IPS DF 6.9 (cell line): ENCODE measurements around the gene CNTN4.

Experiments
- DNase-seq: peaks from one replicate; pipeline ENCODE4 v3.0.0-alpha.2; 2013; ENCODE audit warnings: low read depth, low spot score
- H3K27ac ChIP-seq: one replicate; pipeline ENCODE4 v1.5.1; 2013; ENCODE audit warnings: low read length, control low read depth
- H3K27me3 ChIP-seq: 2 replicates; pipeline ENCODE4 v1.6.1; 2013; ENCODE audit warnings: mild to moderate bottlenecking, low read length; ENCODE audit not compliant: control insufficient read depth, insufficient read depth
- H3K36me3 ChIP-seq: 2 replicates; pipeline ENCODE4 v1.6.1; 2013; ENCODE audit warnings: low read length; ENCODE audit not compliant: control insufficient read depth, insufficient read depth
- H3K4me1 ChIP-seq: 2 replicates; pipeline ENCODE4 v1.6.1; 2013; ENCODE audit warnings: low read length; ENCODE audit not compliant: control insufficient read depth, insufficient read depth
- H3K4me3 ChIP-seq: 2 replicates; pipeline ENCODE4 v1.5.1; 2013; ENCODE audit warnings: mild to moderate bottlenecking, low read length
- H3K9me3 ChIP-seq: 2 replicates; pipeline ENCODE4 v1.6.1; 2013; ENCODE audit warnings: low read length, inconsistent platforms; ENCODE audit not compliant: control insufficient read depth, insufficient read depth
- WGBS: extraction: QIAGEN DNeasy Blood & Tissue Kit; methylation state at CpG from one replicate; pipeline ENCODE4 v1.1.7; 2013; ENCODE audit warnings: mixed read lengths, missing lambda C conversion rate; ENCODE audit not compliant: insufficient read length, insufficient coverage; 5-methylcytosine and 5-hydroxymethylcytosine counted together

Gene CNTN4

DNA sequence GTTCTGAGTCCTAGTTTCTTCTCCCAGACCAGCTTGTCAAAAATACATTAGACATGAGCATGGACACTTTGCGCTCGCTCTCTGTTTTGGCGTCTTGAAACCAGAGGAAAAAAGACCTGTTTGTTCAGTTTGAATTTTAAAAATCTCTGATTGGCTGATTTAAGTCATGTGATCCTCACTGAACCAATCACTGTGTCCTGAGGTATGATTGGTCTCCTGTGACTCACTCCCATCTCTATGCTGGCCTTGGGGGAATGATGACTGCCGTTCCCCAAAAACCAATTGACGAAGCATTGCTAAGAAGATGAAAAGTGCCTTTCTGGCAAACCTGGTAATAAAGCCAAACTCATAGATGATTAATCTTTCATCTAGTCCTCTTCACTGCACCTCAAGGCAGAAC is 755.0 kb downstream of the CNTN4 start:
- DNase-seq = no peak
- H3K4me1 ChIP-seq = no peaks in the 10 kb centered on the region
- H3K4me3 ChIP-seq = no peak overlapping the region
- H3K27ac ChIP-seq = no peak overlapping the region
- WGBS = no CpG with 5 or more reads among the region's 5 CpGs
- no peaks in the 10 kb centered on the region for H3K27me3 ChIP-seq
- H3K9me3 ChIP-seq = no peaks in the 10 kb centered on the region
- H3K36me3 ChIP-seq = no peaks in the 10 kb centered on the region

DNA sequence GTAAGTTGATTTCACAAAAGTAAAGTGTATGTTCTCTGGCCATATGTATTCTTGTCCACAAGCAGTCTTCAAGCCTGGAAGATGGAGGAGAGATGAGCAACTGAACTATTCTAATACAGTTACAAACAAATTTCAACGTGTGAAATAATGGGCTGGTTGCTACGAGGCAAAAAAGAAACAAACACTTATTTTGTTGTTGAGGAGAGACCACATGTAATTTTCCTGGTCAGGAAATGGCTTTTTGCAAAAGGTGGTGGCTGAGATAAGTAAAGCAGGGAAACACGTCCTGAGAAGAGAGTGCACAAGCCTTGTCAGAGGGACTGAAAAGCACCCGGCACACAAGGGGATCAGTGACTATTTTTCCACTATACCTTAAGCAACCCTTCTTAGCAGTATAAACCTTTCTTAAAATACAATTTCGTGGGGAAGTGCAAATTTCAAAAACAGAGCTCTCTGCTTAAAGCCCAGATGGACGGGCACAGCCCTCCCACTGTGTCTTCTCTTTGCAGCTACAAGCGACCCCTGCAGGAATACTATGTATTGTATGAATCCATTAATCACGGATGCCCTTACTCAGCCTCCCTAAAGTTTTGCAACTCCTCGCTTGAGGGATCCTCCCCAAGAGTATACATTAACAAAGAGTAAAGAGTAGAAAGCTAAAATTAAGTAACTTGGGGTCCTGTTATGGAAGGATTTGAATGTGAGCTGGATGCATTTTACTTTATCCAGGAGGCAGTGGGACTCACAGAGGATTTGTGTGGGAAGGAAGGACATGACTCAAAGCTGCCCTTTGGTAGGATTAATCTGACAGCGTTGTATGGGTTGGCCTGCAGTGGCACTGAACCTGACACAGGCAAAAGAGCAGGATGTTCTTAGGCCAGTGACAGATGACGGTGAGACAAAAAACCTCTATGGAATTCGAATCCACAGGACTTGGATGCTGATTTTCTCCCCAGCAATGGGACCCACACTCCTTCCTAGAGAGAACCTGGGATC is 757.8 kb downstream of the CNTN4 start:
- no peaks in the 10 kb centered on the region for H3K4me1 ChIP-seq
- H3K9me3 ChIP-seq = no peaks in the 10 kb centered on the region
- no CpG with 5 or more reads among the region's 12 CpGs for WGBS
- H3K36me3 ChIP-seq = no peaks in the 10 kb centered on the region
- no peak for DNase-seq
- no peak overlapping the region for H3K4me3 ChIP-seq
- H3K27me3 ChIP-seq = no peaks in the 10 kb centered on the region
- H3K27ac ChIP-seq = no peak overlapping the region

DNA sequence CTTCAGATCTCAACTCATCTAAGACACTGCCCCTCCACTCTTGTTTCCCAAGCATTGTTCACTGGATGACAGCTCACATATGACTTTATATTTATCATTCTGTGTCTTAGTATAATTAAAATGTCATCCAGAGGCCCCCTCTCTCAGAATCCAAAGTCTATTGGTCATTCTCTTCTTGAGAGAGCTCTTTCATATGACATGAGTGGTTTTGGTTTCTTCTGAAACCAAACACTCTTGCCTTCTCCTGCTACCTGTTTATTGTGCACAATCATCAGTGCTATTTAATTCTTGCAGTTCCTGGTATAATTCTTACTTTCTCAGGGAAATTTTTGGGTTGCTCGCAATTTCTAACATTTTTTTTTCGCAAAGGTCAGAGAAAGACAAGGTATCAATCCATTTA is 762.0 kb downstream of the CNTN4 start:
- Histone ChIP-seq H3K27ac (no peak overlapping the region), H3K36me3 (no peaks in the 10 kb centered on the region), H3K4me1 (no peaks in the 10 kb centered on the region), H3K9me3 (no peaks in the 10 kb centered on the region), H3K4me3 (no peak overlapping the region), H3K27me3 (no peaks in the 10 kb centered on the region)
- no peak for DNase-seq
- no CpG with 5 or more reads among the region's 2 CpGs for WGBS

DNA sequence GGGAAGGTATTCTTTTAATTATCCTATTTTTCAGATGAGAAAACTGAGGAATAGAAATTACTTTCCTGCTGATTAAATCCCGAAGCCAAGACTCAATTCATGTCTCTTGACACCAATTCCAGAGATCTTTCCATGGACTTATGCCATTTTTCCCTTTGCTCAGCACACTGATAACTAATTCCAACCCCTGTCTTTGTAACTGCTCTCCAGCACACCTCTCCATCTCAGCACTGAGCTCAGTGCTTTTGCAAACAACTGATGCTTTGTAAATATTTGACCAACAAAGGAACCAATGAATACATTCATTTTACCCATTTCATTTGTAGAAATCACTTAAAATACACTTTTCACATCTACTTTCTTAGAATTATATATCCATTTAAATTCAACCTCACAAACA is 762.5 kb downstream of the CNTN4 start:
- Histone ChIP-seq H3K4me3 (no peak overlapping the region), H3K4me1 (no peaks in the 10 kb centered on the region), H3K27me3 (no peaks in the 10 kb centered on the region), H3K9me3 (no peaks in the 10 kb centered on the region), H3K36me3 (no peaks in the 10 kb centered on the region), H3K27ac (no peak overlapping the region)
- DNase-seq = no peak
- WGBS = no CpG with 5 or more reads among the region's 1 CpG

DNA sequence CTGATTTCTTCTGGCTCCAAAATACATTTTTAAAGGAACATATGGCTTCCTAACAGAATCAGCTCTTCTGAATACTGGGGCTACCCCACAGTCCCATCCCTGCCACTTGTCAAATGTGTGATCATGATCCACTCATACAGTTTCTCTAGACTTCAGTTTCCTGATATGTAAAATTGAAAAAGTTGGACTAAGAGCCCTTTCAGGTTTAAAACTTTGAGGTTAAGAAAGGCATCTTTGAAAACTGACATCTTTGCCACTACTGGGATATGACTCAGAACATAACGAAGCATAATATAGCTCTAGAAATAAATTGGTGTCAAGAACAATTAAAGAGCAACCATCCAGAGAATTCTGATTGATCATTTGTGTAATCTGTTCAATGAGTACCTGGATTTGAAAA is 763.3 kb downstream of the CNTN4 start:
- no peaks in the 10 kb centered on the region for H3K27me3 ChIP-seq
- no peaks in the 10 kb centered on the region for H3K36me3 ChIP-seq
- no CpG with 5 or more reads among the region's 1 CpG for WGBS
- no peak for DNase-seq
- no peaks in the 10 kb centered on the region for H3K9me3 ChIP-seq
- no peaks in the 10 kb centered on the region for H3K4me1 ChIP-seq
- no peak overlapping the region for H3K27ac ChIP-seq
- no peak overlapping the region for H3K4me3 ChIP-seq

DNA sequence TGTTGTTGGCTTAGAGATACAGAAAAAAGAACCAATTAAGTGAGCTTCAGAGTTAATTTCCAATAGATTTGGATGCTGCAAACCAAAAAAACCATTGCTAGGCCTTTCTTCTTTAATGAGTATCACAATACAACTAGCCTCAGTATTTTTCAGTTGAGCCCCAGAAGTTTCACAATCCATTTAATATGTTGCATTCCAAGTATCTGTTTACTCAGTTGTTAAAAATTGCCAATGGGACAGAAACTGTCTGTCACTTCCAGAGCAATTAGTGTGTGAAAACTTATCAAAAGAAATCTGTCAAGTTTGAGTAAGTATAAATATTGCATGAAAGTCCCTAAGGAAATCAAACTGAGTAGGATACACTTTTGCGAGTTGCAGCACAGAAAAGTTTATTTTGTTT is 763.7 kb downstream of the CNTN4 start:
- H3K27ac ChIP-seq = no peak overlapping the region
- WGBS = no CpG with 5 or more reads among the region's 1 CpG
- no peak overlapping the region for H3K4me3 ChIP-seq
- H3K9me3 ChIP-seq = no peaks in the 10 kb centered on the region
- no peaks in the 10 kb centered on the region for H3K36me3 ChIP-seq
- no peak for DNase-seq
- no peaks in the 10 kb centered on the region for H3K4me1 ChIP-seq
- no peaks in the 10 kb centered on the region for H3K27me3 ChIP-seq

DNA sequence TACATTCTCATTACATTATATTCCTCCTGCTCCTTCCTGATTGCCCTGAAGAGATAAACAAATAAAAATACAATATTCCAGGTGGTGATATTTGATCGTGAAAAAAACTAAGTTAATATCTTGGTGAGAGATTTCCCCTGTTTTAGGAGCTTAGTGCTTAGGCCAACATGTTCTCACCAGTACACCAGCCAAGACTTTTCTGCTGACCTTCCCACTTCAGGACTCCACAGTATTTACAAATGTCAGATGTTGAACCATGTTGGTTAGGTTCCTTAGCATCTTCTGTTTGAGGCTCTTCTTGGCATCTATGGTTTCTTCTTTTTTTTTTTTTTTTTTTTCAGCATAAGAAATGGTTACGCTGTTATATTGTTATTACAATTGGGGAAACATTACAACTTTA is 764.5 kb downstream of the CNTN4 start:
- Histone ChIP-seq H3K4me1 (no peaks in the 10 kb centered on the region), H3K27ac (no peak overlapping the region), H3K4me3 (no peak overlapping the region), H3K36me3 (no peaks in the 10 kb centered on the region), H3K9me3 (no peaks in the 10 kb centered on the region), H3K27me3 (no peaks in the 10 kb centered on the region)
- no peak for DNase-seq
- WGBS = no CpG with 5 or more reads among the region's 2 CpGs

DNA sequence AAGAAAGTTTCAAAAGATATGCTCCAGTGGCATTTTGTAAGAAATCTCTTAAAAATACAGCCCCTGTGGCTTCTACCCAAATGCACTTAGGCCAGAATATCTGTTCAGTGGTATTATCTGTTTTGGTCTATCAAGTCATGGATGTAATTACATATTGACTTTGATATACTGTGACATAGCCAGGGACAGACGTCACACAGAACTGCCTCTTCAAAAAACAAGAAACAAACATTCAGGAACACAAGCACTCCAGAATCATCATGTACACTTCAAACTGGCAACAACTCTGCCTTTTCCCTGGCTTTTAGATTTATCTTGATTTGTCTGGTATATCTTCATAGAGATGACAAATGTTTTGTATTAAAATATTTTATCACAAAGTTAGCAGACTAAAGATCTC is 771.2 kb downstream of the CNTN4 start:
- no CpG with 5 or more reads among the region's 1 CpG for WGBS

DNA sequence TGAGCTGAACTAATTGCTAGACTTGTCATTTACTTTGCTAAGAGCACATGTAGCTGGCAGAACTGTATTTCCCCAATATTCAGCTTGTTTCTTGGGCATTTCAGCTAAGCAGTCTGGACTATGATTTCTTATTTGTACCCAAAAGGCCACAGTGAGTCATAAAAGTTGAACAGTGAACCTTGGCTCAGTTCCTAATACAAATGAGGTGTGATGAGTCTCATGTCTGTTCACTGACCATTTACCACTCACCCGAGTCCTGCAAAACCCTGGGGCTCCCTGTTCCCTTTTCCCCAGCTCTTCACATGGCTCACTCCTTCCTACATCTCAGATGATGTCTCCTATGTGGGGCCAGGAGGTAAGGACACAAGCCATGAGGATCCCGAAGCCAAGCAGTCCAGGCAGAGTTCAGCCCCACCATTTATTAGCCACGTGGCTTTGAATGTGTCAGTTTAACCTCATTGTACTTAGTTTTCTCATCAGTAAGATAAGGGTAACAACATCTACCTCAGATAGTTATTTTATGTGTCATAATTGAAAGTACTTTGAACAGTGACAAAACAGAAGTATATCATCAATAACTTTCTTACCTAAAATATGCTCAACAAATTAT is 772.2 kb downstream of the CNTN4 start:
- no peaks in the 10 kb centered on the region for H3K4me1 ChIP-seq
- DNase-seq = no peak
- no peaks in the 10 kb centered on the region for H3K36me3 ChIP-seq
- no CpG with 5 or more reads among the region's 3 CpGs for WGBS
- H3K27me3 ChIP-seq = no peaks in the 10 kb centered on the region
- H3K9me3 ChIP-seq = no peaks in the 10 kb centered on the region
- no peak overlapping the region for H3K4me3 ChIP-seq
- H3K27ac ChIP-seq = no peak overlapping the region

More for the DNA sequence above, 771.2 kb downstream of the CNTN4 start:
- Histone ChIP-seq H3K4me1 (no peaks in the 10 kb centered on the region), H3K27ac (no peak overlapping the region), H3K36me3 (no peaks in the 10 kb centered on the region), H3K9me3 (no peaks in the 10 kb centered on the region), H3K4me3 (no peak overlapping the region), H3K27me3 (no peaks in the 10 kb centered on the region)
- no peak for DNase-seq

DNA sequence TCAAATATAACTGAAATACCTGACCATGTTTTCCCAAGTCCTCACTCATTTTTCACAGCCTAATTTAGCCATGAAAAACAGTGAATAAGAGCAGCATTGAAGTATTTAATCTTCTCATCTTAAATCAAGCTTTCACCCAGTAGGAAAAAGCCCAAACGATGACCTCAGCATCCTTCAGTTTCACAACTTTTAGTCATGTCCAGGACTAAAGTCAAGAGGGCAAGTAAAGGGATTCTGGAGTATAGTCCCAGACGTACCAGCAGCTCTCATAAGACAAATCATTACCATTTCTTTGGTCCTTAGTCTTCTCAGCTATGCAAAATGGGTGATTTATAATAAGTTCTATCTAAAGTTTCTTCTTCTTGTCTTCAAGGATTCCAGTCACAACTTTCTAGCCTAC is 774.2 kb downstream of the CNTN4 start:
- no peaks in the 10 kb centered on the region for H3K27me3 ChIP-seq
- H3K9me3 ChIP-seq = no peaks in the 10 kb centered on the region
- whole genome bisulfite sequencing = no CpG with 5 or more reads among the region's 2 CpGs
- H3K36me3 ChIP-seq = no peaks in the 10 kb centered on the region
- H3K4me3 ChIP-seq = no peak overlapping the region
- H3K4me1 ChIP-seq = no peaks in the 10 kb centered on the region
- no peak for DNase-seq
- H3K27ac ChIP-seq = no peak overlapping the region
